Adipocyte (in vitro differentiated cells): ENCODE results near the gene SPSB1.
"Not testable (repeated sequence)": the region's sequence is repeated elsewhere in the genome, so short reads cannot be mapped to it uniquely, and the experiment has no call there.

Source experiments
- DNase-seq: peaks from one replicate; pipeline ENCODE4 v3.0.0-alpha.2; 2015; ENCODE audit warnings: low read depth
- H3K27me3 ChIP-seq: replicated peaks from 2 replicates; pipeline ENCODE4 v1.7.0; 2013; ENCODE audit warnings: mild to moderate bottlenecking, low read length, moderate library complexity; ENCODE audit not compliant: control insufficient read depth, insufficient read depth
- H3K36me3 ChIP-seq: 2 replicates; pipeline ENCODE4 v1.7.0; 2013; ENCODE audit warnings: low read length, mild to moderate bottlenecking, moderate library complexity; ENCODE audit not compliant: control insufficient read depth, insufficient read depth, severe bottlenecking
- H3K4me1 ChIP-seq: 2 replicates; pipeline ENCODE4 v1.7.0; 2013; ENCODE audit warnings: mild to moderate bottlenecking, low read length, moderate library complexity; ENCODE audit not compliant: control insufficient read depth, insufficient read depth
- H3K4me3 ChIP-seq: 2 replicates; pipeline ENCODE4 v1.7.0; 2013; ENCODE audit warnings: mild to moderate bottlenecking, low read length, moderate library complexity
- H3K9ac ChIP-seq: 2 replicates; pipeline ENCODE4 v1.7.0; 2013; ENCODE audit warnings: mild to moderate bottlenecking, low read length, moderate library complexity
- H3K9me3 ChIP-seq: 2 replicates; pipeline ENCODE4 v1.7.0; 2013; ENCODE audit warnings: mild to moderate bottlenecking, low read length, moderate library complexity; ENCODE audit not compliant: control insufficient read depth

The SPSB1 gene

GRCh38 chr1:9378801-9379200 lies 86.1 kb downstream of the SPSB1 start:
- Histone ChIP-seq H3K4me3 (no peak overlapping the region), H3K27me3 (peaks cover 8% of the 10 kb centered on the region), H3K4me1 (peaks cover 39% of the 10 kb centered on the region), H3K9me3 (no peaks in the 10 kb centered on the region), H3K9ac (no peak overlapping the region), H3K36me3 (no peaks in the 10 kb centered on the region)
- DNase-seq = no peak

- Histone ChIP-seq H3K4me1 (peaks cover 41% of the 10 kb centered on the region), H3K9me3 (no peaks in the 10 kb centered on the region), H3K27me3 (peaks cover 8% of the 10 kb centered on the region), H3K4me3 (no peak overlapping the region), H3K36me3 (no peaks in the 10 kb centered on the region), H3K9ac (no peak overlapping the region)
- DNase-seq = no peak
These were observed 88.0 kb downstream of the SPSB1 start for GRCh38 chr1:9380711-9381110.

- no peak for DNase-seq
These were observed 90.2 kb downstream of the SPSB1 start for GRCh38 chr1:9382643-9383491.

GRCh38 chr1:9384128-9384527 lies 91.4 kb downstream of the SPSB1 start:
- H3K9ac ChIP-seq = no peak overlapping the region
- no peak overlapping the region for H3K4me3 ChIP-seq
- H3K4me1 ChIP-seq = peaks cover 28% of the 10 kb centered on the region
- H3K27me3 ChIP-seq = peaks cover 8% of the 10 kb centered on the region
- H3K36me3 ChIP-seq = no peaks in the 10 kb centered on the region
- DNase-seq = no peak
- H3K9me3 ChIP-seq = no peaks in the 10 kb centered on the region

More at GRCh38 chr1:9382643-9383491, 90.2 kb downstream of the SPSB1 start:
- peaks cover 23% of the 10 kb centered on the region for H3K4me1 ChIP-seq
- peaks cover 8% of the 10 kb centered on the region for H3K27me3 ChIP-seq
- H3K9me3 ChIP-seq = no peaks in the 10 kb centered on the region
- H3K4me3 ChIP-seq = no peak overlapping the region
- H3K36me3 ChIP-seq = no peaks in the 10 kb centered on the region
- no peak overlapping the region for H3K9ac ChIP-seq

- no peaks in the 10 kb centered on the region for H3K9me3 ChIP-seq
- no peaks in the 10 kb centered on the region for H3K36me3 ChIP-seq
- peaks cover 8% of the 10 kb centered on the region for H3K27me3 ChIP-seq
- H3K4me3 ChIP-seq = no peak overlapping the region
- DNase-seq = no peak
- no peak overlapping the region for H3K9ac ChIP-seq
- H3K4me1 ChIP-seq = peaks cover 26% of the 10 kb centered on the region
These were observed 92.1 kb downstream of the SPSB1 start for GRCh38 chr1:9384751-9385245.

GRCh38 chr1:9385392-9385791 lies 92.7 kb downstream of the SPSB1 start:
- DNase-seq, H3K4me3 ChIP-seq, H3K36me3 ChIP-seq, H3K9me3 ChIP-seq, H3K27me3 ChIP-seq, H3K9ac ChIP-seq: not testable (repeated sequence)
- peaks cover 26% of the 10 kb centered on the region for H3K4me1 ChIP-seq

- DNase-seq = no peak
- Histone ChIP-seq H3K4me1 (peaks cover 26% of the 10 kb centered on the region), H3K9me3 (no peaks in the 10 kb centered on the region), H3K36me3 (no peaks in the 10 kb centered on the region), H3K9ac (no peak overlapping the region), H3K4me3 (no peak overlapping the region), H3K27me3 (peaks cover 8% of the 10 kb centered on the region)
These were observed 93.3 kb downstream of the SPSB1 start for GRCh38 chr1:9385801-9386573.

GRCh38 chr1:9388335-9389180 lies 95.9 kb downstream of the SPSB1 start:
- no peak overlapping the region for H3K4me3 ChIP-seq
- DNase-seq = peak; percentile 54

GRCh38 chr1:9389968-9390367 lies 97.3 kb downstream of the SPSB1 start:
- H3K9me3 ChIP-seq = peaks cover 3% of the 10 kb centered on the region
- no peak for DNase-seq
- H3K4me3 ChIP-seq = no peak overlapping the region
- H3K9ac ChIP-seq = no peak overlapping the region
- H3K36me3 ChIP-seq = no peaks in the 10 kb centered on the region
- peaks cover 10% of the 10 kb centered on the region for H3K27me3 ChIP-seq
- peaks cover 15% of the 10 kb centered on the region for H3K4me1 ChIP-seq

More at GRCh38 chr1:9388335-9389180, 95.9 kb downstream of the SPSB1 start:
- H3K27me3 ChIP-seq = peaks cover 8% of the 10 kb centered on the region
- H3K9ac ChIP-seq = peak overlapping the region; percentile 10
- H3K9me3 ChIP-seq = no peaks in the 10 kb centered on the region
- peaks cover 26% of the 10 kb centered on the region for H3K4me1 ChIP-seq
- H3K36me3 ChIP-seq = no peaks in the 10 kb centered on the region

GRCh38 chr1:9391620-9392019 lies 98.9 kb downstream of the SPSB1 start:
- no peaks in the 10 kb centered on the region for H3K36me3 ChIP-seq
- peaks cover 10% of the 10 kb centered on the region for H3K27me3 ChIP-seq
- no peak for DNase-seq
- H3K9me3 ChIP-seq = peaks cover 6% of the 10 kb centered on the region
- H3K4me3 ChIP-seq = no peak overlapping the region
- no peak overlapping the region for H3K9ac ChIP-seq
- peaks cover 14% of the 10 kb centered on the region for H3K4me1 ChIP-seq
